SK-N-SH (cell line): ENCODE results near the gene VPS8. TPM values are rescaled to one million over a fixed set of nuclear protein-coding genes. Genes with fewer than 3 reads are reported as not detected.
"Not testable (repeated sequence)": the region's sequence is repeated elsewhere in the genome, so short reads cannot be mapped to it uniquely, and the experiment has no call there.

ENCODE experiments used
- CTCF ChIA-PET: fragments of 300-600, 350-600 bp; formaldehyde crosslinking; extraction: SDS; loops from one replicate; lab custom pipeline; 2021; lab: Yijun Ruan, JAX
- POLR2A ChIA-PET: fragments of 350-600 bp; sonication (Branson Sonifier 250); formaldehyde crosslinking; extraction: SDS; loops from one replicate; lab custom pipeline; 2020; ENCODE audit warnings: antibody characterized with exemption, inconsistent platforms; lab: Yijun Ruan, JAX
- DNase-seq: peaks from one replicate; pipeline ENCODE4 v3.0.0; 2012
- H2AFZ ChIP-seq: fragments of 200-600 bp; sonication (generic); 2 replicates; pipeline ENCODE4 v1.8.1; 2016; ENCODE audit warnings: antibody characterized with exemption, mild to moderate bottlenecking, low read depth
- H3F3A ChIP-seq: fragments of 200-600 bp; sonication (generic); replicated peaks from 2 replicates; pipeline ENCODE3; 2016; ENCODE audit warnings: antibody characterized with exemption, mild to moderate bottlenecking; ENCODE audit not compliant: insufficient read depth
- H3K27ac ChIP-seq, 2 experiments: fragments of 200-500 bp in 1 of 2; fragments of 200-600 bp in 1 of 2; sonication (Bioruptor generic) in 1 of 2; sonication (generic), shearing (Covaris generic) in 1 of 2; 2 replicates each; pipeline versions ENCODE4 v1.5.1 to v1.6.1; 2014 to 2016; ENCODE audit warnings: low read depth in 2 of 2, inconsistent platforms in 1 of 2, low read length in 1 of 2, mild to moderate bottlenecking in 1 of 2, mixed read lengths in 1 of 2
- H3K27me3 ChIP-seq: fragments of 200-600 bp; sonication (generic), shearing (Covaris generic); 2 replicates; pipeline ENCODE4 v1.6.1; 2016; ENCODE audit warnings: mixed run types; ENCODE audit not compliant: insufficient read depth
- H3K36me3 ChIP-seq, 2 experiments: fragments of 200-500 bp in 1 of 2; fragments of 200-600 bp in 1 of 2; sonication (Bioruptor generic) in 1 of 2; sonication (generic) in 1 of 2; replicated peaks in 1 of 2; 2 replicates each; pipeline versions ENCODE3 to v1.5.1; 2014 to 2016; ENCODE audit warnings: low read length in 1 of 2, mild to moderate bottlenecking in 1 of 2; ENCODE audit not compliant: insufficient read depth in 2 of 2, control insufficient read depth in 1 of 2
- H3K4me1 ChIP-seq, 2 experiments: fragments of 200-500 bp in 1 of 2; fragments of 200-600 bp in 1 of 2; sonication (Bioruptor generic) in 1 of 2; sonication (generic), shearing (Covaris generic) in 1 of 2; 2 replicates each; pipeline versions ENCODE4 v1.5.1 to v1.6.1; 2014 to 2016; ENCODE audit warnings: low read depth in 1 of 2, low read length in 1 of 2, mixed run types in 1 of 2; ENCODE audit not compliant: insufficient read depth in 2 of 2, control insufficient read depth in 1 of 2
- H3K4me2 ChIP-seq: fragments of 200-600 bp; sonication (generic), shearing (Covaris generic); 2 replicates; pipeline ENCODE4 v1.6.1; 2017; ENCODE audit warnings: mixed run types
- H3K4me3 ChIP-seq, 2 experiments: fragments of 200-500 bp in 1 of 2; fragments of 200-600 bp in 1 of 2; sonication (Bioruptor generic) in 1 of 2; sonication (generic), shearing (Covaris generic) in 1 of 2; 2 replicates each; pipeline versions ENCODE4 v1.5.1 to v1.8.1; 2014 to 2016; ENCODE audit warnings: low read depth in 2 of 2, inconsistent platforms in 1 of 2, low read length in 1 of 2, mild to moderate bottlenecking in 1 of 2, mixed read lengths in 1 of 2, moderate library complexity in 1 of 2
- H3K79me2 ChIP-seq: fragments of 200-600 bp; sonication (generic); 2 replicates; pipeline ENCODE4 v1.8.1; 2017; ENCODE audit warnings: mild to moderate bottlenecking; ENCODE audit not compliant: insufficient read depth
- H3K9ac ChIP-seq: fragments of 200-600 bp; sonication (generic); 2 replicates; pipeline ENCODE4 v1.6.1; 2017; ENCODE audit warnings: mixed run types
- H3K9me2 ChIP-seq: fragments of 200-600 bp; sonication (generic); 2 replicates; pipeline ENCODE4 v1.6.1; 2017; ENCODE audit warnings: mixed run types
- H3K9me3 ChIP-seq: fragments of 200-600 bp; sonication (generic); 2 replicates; pipeline ENCODE4 v1.6.1; 2017; ENCODE audit warnings: mixed run types, mild to moderate bottlenecking, moderate library complexity
- H4K20me1 ChIP-seq: fragments of 200-600 bp; sonication (generic); 2 replicates; pipeline ENCODE4 v1.6.1; 2017; ENCODE audit warnings: mild to moderate bottlenecking, mixed run types; ENCODE audit not compliant: insufficient read depth
- CHD2 ChIP-seq: fragments of 150-350 bp; IDR thresholded peaks from 2 replicates; pipeline ENCODE4 v1.6.1; 2018; ENCODE audit warnings: low read length; ENCODE audit not compliant: partially characterized antibody
- ELF1 ChIP-seq: IDR thresholded peaks from 2 replicates; pipeline ENCODE4 v1.4.0; 2012
- FOSL2 ChIP-seq: IDR thresholded peaks from 2 replicates; pipeline ENCODE4 v1.4.0; 2012; ENCODE audit warnings: low read depth, mild to moderate bottlenecking, moderate library complexity, borderline replicate concordance
- POLR2AphosphoS5 ChIP-seq: IDR thresholded peaks from 2 replicates; pipeline ENCODE4 v1.6.1; 2012; ENCODE audit warnings: low read depth, low read length
- RAD21 ChIP-seq: IDR thresholded peaks from 2 replicates; pipeline ENCODE4 v1.6.1; 2012; ENCODE audit warnings: mild to moderate bottlenecking, low read length
- WGBS: methylation state at CpG from one replicate; pipeline ENCODE4 v1.1.6; 2017; ENCODE audit warnings: low lambda C conversion rate; 5-methylcytosine and 5-hydroxymethylcytosine counted together
- polyA plus RNA-seq, 3 experiments: library from polyadenylated mRNA; depleted of rRNA; stranded (reverse); fragments of >200 nt; gene quantifications; 2 replicates each; pipeline ENCODE4 v1.2.3, GENCODE V29; 2012
- TF ChIP-seq, protein P1 (sequence below): IDR thresholded peaks from 2 replicates; pipeline ENCODE4 v1.4.0; 2012; ENCODE audit warnings: low read depth
- TF ChIP-seq, protein P2 (sequence below): IDR thresholded peaks from 2 replicates; pipeline ENCODE4; 2012

Gene VPS8
- polyA plus RNA-seq, 1 of the 3 experiments (the other 2 are of a cell fraction), result 12.8 TPM

DNA sequence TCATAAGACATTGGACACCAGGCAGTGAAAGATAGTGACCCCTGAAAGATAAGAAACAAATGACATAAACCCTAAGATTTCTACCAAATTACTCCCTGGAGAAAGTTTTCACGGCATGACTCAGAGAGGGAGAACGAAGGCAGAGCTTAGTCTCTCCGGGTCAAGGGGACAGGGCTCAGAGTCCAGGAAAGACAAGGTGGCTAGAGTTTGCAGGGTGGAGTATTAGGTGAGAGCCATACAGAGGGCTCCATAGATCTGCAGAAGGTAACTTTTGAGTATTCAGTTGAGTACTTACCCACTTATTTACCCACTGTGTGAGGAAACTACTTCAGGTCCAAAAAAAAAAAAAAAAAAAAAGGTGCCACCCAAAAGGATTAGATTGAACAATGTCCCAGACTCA lies 197.7 kb downstream of the VPS8 start (continued):
- TF ChIP-seq ELF1, result no peak
- no peak for TF ChIP-seq CHD2
- TF ChIP-seq, protein P1, sequence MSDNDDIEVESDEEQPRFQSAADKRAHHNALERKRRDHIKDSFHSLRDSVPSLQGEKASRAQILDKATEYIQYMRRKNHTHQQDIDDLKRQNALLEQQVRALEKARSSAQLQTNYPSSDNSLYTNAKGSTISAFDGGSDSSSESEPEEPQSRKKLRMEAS, result no peak
- TF ChIP-seq FOSL2, result no peak
- TF ChIP-seq POLR2AphosphoS5, result no peak

DNA sequence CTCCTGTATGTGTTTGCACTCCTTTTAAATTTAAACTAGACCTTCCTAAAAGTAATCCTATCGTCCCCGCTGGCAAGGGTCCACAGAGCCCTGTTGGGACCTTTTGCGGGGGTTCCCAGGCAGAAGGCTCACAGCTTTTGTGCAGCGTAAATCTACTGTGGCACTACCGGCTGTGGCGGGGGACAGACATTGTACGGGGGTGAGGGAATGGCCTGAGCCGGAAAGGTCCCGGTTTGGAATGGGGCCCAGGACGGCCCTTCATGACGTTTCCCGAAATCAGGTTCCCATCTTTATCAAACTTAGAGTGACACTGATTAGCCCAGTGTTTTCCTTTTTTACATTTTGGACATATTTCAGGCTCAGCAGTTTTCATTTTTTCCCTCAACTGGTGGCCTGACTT lies 205.6 kb downstream of the VPS8 start:
- CTCF ChIA-PET, H3K9me2 ChIP-seq: not testable (repeated sequence)

DNA sequence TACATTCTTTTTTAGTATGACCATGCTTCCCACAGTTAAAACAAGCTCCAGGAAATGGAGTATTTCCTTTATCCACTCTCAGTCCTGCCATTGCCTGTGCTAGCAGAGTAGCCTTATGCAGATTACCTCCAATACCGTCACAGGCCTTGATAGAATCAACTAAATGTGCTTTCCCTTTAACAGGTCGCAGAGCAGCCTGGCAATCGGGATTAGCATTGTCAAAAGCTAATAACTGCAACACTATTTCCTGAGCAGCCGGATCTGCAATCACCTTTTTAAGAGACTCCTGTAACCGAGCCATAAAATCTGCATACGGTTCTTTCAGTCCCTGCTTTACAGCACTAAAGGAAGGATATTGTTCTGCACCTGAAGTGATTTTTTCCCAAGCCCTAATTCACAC lies 206.0 kb downstream of the VPS8 start:
- H3K9me2 ChIP-seq, H2AFZ ChIP-seq, POLR2A ChIA-PET, H3K9ac ChIP-seq, H3K79me2 ChIP-seq, H3K4me1 ChIP-seq, H3K4me3 ChIP-seq, H3F3A ChIP-seq, H3K9me3 ChIP-seq, H3K36me3 ChIP-seq, H4K20me1 ChIP-seq, CTCF ChIA-PET, DNase-seq, H3K27me3 ChIP-seq, H3K27ac ChIP-seq, H3K4me2 ChIP-seq: not testable (repeated sequence)
- WGBS, result 84% methylated on average over 6 of the region's 6 CpGs

More for the DNA sequence above, 205.6 kb downstream of the VPS8 start:
- POLR2A ChIA-PET, H3K27ac ChIP-seq, H2AFZ ChIP-seq, H3K79me2 ChIP-seq, H3K9ac ChIP-seq, H3K9me3 ChIP-seq, H3K4me3 ChIP-seq, H3K36me3 ChIP-seq, H4K20me1 ChIP-seq, DNase-seq, H3K4me1 ChIP-seq, H3F3A ChIP-seq, H3K27me3 ChIP-seq, H3K4me2 ChIP-seq: not testable (repeated sequence)
- WGBS, result 98% methylated on average over 9 of the region's 12 CpGs

DNA sequence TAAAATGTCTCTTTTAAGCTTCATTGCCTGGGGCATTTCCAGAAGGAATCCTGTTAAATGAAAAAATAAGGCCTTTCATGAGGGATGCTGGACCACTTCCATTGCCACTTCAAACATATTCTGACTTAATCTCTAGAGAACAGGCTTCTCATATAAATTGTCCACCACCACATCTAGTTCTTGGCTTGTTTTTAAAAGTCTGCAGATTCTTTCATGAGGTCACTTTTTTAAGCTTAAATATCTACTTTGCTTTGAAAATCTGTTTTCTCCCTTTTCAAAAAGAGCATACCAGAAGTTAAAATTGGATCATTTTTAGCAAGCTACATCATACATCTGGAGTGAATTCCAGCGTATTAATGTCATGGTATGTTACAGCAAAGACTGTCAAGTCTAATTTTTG lies 209.3 kb downstream of the VPS8 start:
- no peak overlapping the region for H3K4me2 ChIP-seq
- no peak overlapping the region for H2AFZ ChIP-seq
- H3K27me3 ChIP-seq, result no peaks in the 10 kb centered on the region
- no peak for TF ChIP-seq RAD21
- TF ChIP-seq, protein P2, sequence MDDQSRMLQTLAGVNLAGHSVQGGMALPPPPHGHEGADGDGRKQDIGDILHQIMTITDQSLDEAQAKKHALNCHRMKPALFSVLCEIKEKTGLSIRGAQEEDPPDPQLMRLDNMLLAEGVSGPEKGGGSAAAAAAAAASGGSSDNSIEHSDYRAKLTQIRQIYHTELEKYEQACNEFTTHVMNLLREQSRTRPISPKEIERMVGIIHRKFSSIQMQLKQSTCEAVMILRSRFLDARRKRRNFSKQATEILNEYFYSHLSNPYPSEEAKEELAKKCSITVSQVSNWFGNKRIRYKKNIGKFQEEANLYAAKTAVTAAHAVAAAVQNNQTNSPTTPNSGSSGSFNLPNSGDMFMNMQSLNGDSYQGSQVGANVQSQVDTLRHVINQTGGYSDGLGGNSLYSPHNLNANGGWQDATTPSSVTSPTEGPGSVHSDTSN, result peak; percentile 52; the same call in 1 of the 2 replicates
- CTCF ChIA-PET, result interaction anchor here (0.9 to 1.1 kb wide), 3 partner anchors 11 to 249 kb away, joined by 3 to 4 read pairs (median 3); no protein-coding TSS in a partner anchor
- no peaks in the 10 kb centered on the region for H3K9me3 ChIP-seq
- DNase-seq, result no peak
- peaks cover 0 to 5% of the 10 kb centered on the region in 2 experiments for H3K36me3 ChIP-seq
- H3K27ac ChIP-seq, result no peak overlapping the region
- no peaks in the 10 kb centered on the region for H4K20me1 ChIP-seq
- H3K9me2 ChIP-seq, result 0 out of 2 replicates have a peak, but pooled peaks cover 3% of the 10 kb centered on the region
- H3K79me2 ChIP-seq, result no peaks in the 10 kb centered on the region
- 84% methylated on average over 1 of the region's 1 CpG for WGBS
- H3K4me1 ChIP-seq, result no peaks in the 10 kb centered on the region
- H3K9ac ChIP-seq, result no peak overlapping the region
- H3F3A ChIP-seq, result peaks cover 4% of the 10 kb centered on the region
- H3K4me3 ChIP-seq, result no peak overlapping the region
- POLR2A ChIA-PET, result no interaction called here
